PFSK-1 (cell line): ENCODE measurements around the gene KRT37.

Experiments
- FOXP2 ChIP-seq: optimal IDR thresholded peaks from 2 replicates; pipeline ENCODE3; 2011; ENCODE audit warnings: borderline replicate concordance, control low read depth, inconsistent platforms; ENCODE audit not compliant: insufficient read depth; ENCODE audit errors: extremely low read length, extremely low read depth
- POLR2AphosphoS5 ChIP-seq: IDR thresholded peaks from 2 replicates; pipeline ENCODE4 v1.6.1; 2012; ENCODE audit warnings: low read depth, mild to moderate bottlenecking, control low read depth, low read length, moderate library complexity
- REST ChIP-seq, 2 experiments: IDR thresholded peaks; 2 replicates each; pipeline versions ENCODE4 v1.6.1 to v1.8.0; 2011 to 2012; ENCODE audit warnings: low read depth in 2 of 2, low read length in 2 of 2, control low read depth in 1 of 2, inconsistent platforms in 1 of 2, mild to moderate bottlenecking in 1 of 2, moderate library complexity in 1 of 2; ENCODE audit not compliant: insufficient read depth in 1 of 2
- SIN3A ChIP-seq: IDR thresholded peaks from 2 replicates; pipeline ENCODE4 v1.6.1; 2012; ENCODE audit warnings: mild to moderate bottlenecking, low read length, moderate library complexity, borderline replicate concordance; ENCODE audit not compliant: insufficient read depth
- TAF1 ChIP-seq: IDR thresholded peaks from 2 replicates; pipeline ENCODE4 v1.6.1; 2012; ENCODE audit warnings: low read length, control low read depth, borderline replicate concordance; ENCODE audit not compliant: insufficient read depth

Gene KRT37

DNA sequence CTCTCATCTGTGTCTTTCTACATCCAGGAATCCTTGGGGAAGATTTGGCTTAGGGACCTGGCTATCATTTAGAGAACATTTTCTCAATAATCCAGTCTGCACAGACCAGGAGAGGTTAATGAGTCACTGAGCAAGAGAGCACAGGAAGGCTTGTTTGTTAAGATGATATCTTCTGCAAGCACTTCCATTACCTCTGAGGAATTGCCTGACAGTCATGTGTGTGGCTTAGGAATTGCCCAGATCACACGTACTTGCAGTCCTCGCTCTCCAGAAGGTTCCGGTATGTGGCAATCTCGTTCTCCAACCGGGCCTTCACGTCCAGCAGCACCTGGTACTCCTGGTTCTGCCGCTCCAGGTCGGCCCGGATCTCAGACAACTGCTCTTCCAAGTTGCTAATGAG lies 3.3 kb downstream of the KRT37 start:
- no peak for TF ChIP-seq REST (IDR thresholded peaks at IDR 0.05; ENCODE audit: insufficient read depth in 1 of 2, low read depth in 2 of 2, low read length in 2 of 2)
- TF ChIP-seq POLR2AphosphoS5 = no peak

DNA sequence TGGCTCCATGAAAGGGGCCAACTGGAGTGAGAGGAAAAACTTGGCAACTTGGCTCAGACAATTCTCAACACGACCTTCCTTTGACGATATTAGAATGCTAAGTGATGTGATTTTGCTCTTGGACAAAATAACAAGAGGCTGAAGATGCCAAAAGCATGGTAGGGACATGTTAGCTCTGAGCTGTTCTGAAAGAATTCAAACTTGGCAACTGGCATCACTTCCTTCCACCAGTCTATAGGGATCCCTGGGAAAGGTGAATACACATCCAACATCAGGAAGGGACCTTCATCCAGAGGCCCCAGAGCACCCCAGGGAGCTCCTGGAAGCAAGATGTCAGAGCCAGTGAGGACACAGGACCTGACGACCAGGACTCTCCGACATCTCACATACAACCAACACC lies 4.3 kb downstream of the KRT37 start:
- TF ChIP-seq POLR2AphosphoS5 (no peak), SIN3A (no peak), FOXP2 (no peak), TAF1 (no peak), REST (IDR thresholded peaks at IDR 0.05; ENCODE audit: insufficient read depth in 1 of 2, low read depth in 2 of 2, low read length in 2 of 2) (no peak)

- no peak for TF ChIP-seq POLR2AphosphoS5
- no peak for TF ChIP-seq REST (IDR thresholded peaks at IDR 0.05; ENCODE audit: insufficient read depth in 1 of 2, low read depth in 2 of 2, low read length in 2 of 2)
- no peak for TF ChIP-seq TAF1
- TF ChIP-seq SIN3A = no peak
- no peak for TF ChIP-seq FOXP2
These were observed 4.7 kb downstream of the KRT37 start for GRCh38 chr17:41419716-41420115.

DNA sequence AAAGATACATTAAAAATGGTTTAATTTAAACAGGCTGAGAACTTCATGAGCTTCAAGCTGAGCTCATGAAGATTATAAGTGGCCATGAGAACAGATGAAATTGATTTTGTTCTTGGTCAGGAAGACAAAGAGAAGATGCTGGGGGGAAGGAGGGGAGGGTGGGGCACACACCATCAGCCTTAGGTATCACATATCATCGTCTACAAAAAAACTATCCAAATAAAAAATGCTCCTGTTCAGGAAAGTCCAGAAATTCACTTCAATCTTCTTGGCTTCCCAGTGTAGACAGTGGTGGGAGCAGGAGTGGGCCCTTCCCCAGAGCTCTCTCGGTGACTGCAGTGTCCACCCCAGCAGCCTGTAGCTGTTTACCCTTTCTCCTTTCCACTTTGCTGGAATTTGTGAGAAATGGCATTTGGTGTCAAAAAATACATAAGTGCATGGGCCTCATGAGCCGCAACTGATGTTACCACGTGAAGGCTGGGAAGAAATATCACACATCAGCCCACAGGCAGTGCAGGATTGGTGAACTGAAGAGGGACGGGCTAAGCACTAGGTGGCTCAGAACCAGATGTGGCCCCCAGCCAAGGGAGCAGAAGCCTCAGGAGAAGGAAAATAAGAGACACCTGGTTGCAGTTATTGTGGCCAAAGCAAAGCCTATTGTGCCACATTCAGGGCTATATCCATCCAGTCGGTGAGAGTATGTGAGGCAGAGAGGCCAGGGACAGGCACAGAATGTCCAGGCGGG lies 6.1 kb downstream of the KRT37 start:
- TF ChIP-seq TAF1 (no peak), REST (IDR thresholded peaks at IDR 0.05; ENCODE audit: insufficient read depth in 1 of 2, low read depth in 2 of 2, low read length in 2 of 2) (no peak), POLR2AphosphoS5 (no peak), FOXP2 (no peak), SIN3A (no peak)

GRCh38 chr17:41417576-41418015 lies 6.8 kb downstream of the KRT37 start:
- no peak for TF ChIP-seq TAF1
- TF ChIP-seq REST (IDR thresholded peaks at IDR 0.05; ENCODE audit: insufficient read depth in 1 of 2, low read depth in 2 of 2, low read length in 2 of 2) = no peak
- TF ChIP-seq POLR2AphosphoS5 = no peak
- no peak for TF ChIP-seq SIN3A
- no peak for TF ChIP-seq FOXP2
